ENCODE results near the gene SUMF1. TPM values are rescaled to one million over a fixed set of nuclear protein-coding genes. Genes with fewer than 3 reads are reported as not detected.

Gene SUMF1
- polyA plus RNA-seq, 1 donor (not counting 4 experiments of a cell fraction or from before 2014, with no cell fraction given), result 36.1 TPM

GRCh38 chr3:4478261-4478660 lies 11.2 kb upstream of the SUMF1 start:
- Histone ChIP-seq H3K36me3 (ENCODE audit: control insufficient read depth in 2 of 2, extremely low read depth in 1 of 2, insufficient read depth in 2 of 2, low read length in 2 of 2) (no peaks in the 10 kb centered on the region), H3K9me3 (ENCODE audit: control insufficient read depth, low read depth, low read length) (no peaks in the 10 kb centered on the region), H4K20me1 (ENCODE audit: control insufficient read depth, extremely low read depth, insufficient read depth, low read length) (no peaks in the 10 kb centered on the region), H3K4me2 (ENCODE audit: control insufficient read depth, extremely low read depth, insufficient read depth, low read depth, low read length) (no peak overlapping the region), H3K79me2 (ENCODE audit: control insufficient read depth, insufficient read depth, low read length) (no peaks in the 10 kb centered on the region), H3K4me1 (ENCODE audit: control insufficient read depth, extremely low read depth, insufficient read depth, low read length) (no peaks in the 10 kb centered on the region), H3K27me3 (ENCODE audit: control insufficient read depth, extremely low read depth, insufficient read depth, low read length) (peaks cover 5% of the 10 kb centered on the region), H2AFZ (ENCODE audit: control insufficient read depth, low read length) (no peak overlapping the region), H3K9ac (ENCODE audit: control insufficient read depth, extremely low read depth, insufficient read depth, low read length) (no peak overlapping the region), H3K4me3 (ENCODE audit: control insufficient read depth in 2 of 3, extremely low read depth in 1 of 3, insufficient read depth in 2 of 3, low read depth in 1 of 3, low read length in 3 of 3) (no peak overlapping the region), H3K27ac (ENCODE audit: control insufficient read depth, insufficient read depth, low read length) (no peak overlapping the region), H3K9me1 (ENCODE audit: control insufficient read depth, extremely low read depth, insufficient read depth, low read length) (no peaks in the 10 kb centered on the region)
- DNase-seq (ENCODE audit: low read depth, low spot score) (no peak), FAIRE-seq (no peak)
- TF ChIP-seq CTCF (optimal IDR thresholded peaks at IDR 0.05 in 1 of 3, IDR thresholded peaks at IDR 0.05 in 1 of 3, conservative IDR thresholded peaks at IDR 0.05 in 1 of 3; ENCODE audit: extremely low read depth in 1 of 3, insufficient read depth in 2 of 3, low read length in 3 of 3) (no peak), EZH2 (IDR thresholded peaks at IDR 0.05; ENCODE audit: low read length) (no peak)
- dilution Hi-C loops (cut with MboI; ENCODE audit: extremely low pct_ligation_motif_present, low sequenced_read_pairs), result no loop called here

- Histone ChIP-seq H3K9me3 (ENCODE audit: control insufficient read depth, low read depth, low read length) (no peaks in the 10 kb centered on the region), H4K20me1 (ENCODE audit: control insufficient read depth, extremely low read depth, insufficient read depth, low read length) (no peaks in the 10 kb centered on the region), H3K9ac (ENCODE audit: control insufficient read depth, extremely low read depth, insufficient read depth, low read length) (no peak overlapping the region), H3K27ac (ENCODE audit: control insufficient read depth, insufficient read depth, low read length) (no peak overlapping the region), H3K27me3 (ENCODE audit: control insufficient read depth, extremely low read depth, insufficient read depth, low read length) (peaks cover 10% of the 10 kb centered on the region), H3K4me2 (ENCODE audit: control insufficient read depth, extremely low read depth, insufficient read depth, low read depth, low read length) (no peak overlapping the region), H3K4me3 (ENCODE audit: control insufficient read depth in 2 of 3, extremely low read depth in 1 of 3, insufficient read depth in 2 of 3, low read depth in 1 of 3, low read length in 3 of 3) (no peak overlapping the region), H3K36me3 (ENCODE audit: control insufficient read depth in 2 of 2, extremely low read depth in 1 of 2, insufficient read depth in 2 of 2, low read length in 2 of 2) (no peaks in the 10 kb centered on the region), H3K4me1 (ENCODE audit: control insufficient read depth, extremely low read depth, insufficient read depth, low read length) (no peaks in the 10 kb centered on the region), H3K79me2 (ENCODE audit: control insufficient read depth, insufficient read depth, low read length) (no peaks in the 10 kb centered on the region), H3K9me1 (ENCODE audit: control insufficient read depth, extremely low read depth, insufficient read depth, low read length) (no peaks in the 10 kb centered on the region), H2AFZ (ENCODE audit: control insufficient read depth, low read length) (no peak overlapping the region)
- FAIRE-seq, result no peak
- dilution Hi-C loops (cut with MboI; ENCODE audit: extremely low pct_ligation_motif_present, low sequenced_read_pairs), result no loop called here
- no peak for TF ChIP-seq EZH2 (IDR thresholded peaks at IDR 0.05; ENCODE audit: low read length)
- TF ChIP-seq CTCF (optimal IDR thresholded peaks at IDR 0.05 in 1 of 3, IDR thresholded peaks at IDR 0.05 in 1 of 3, conservative IDR thresholded peaks at IDR 0.05 in 1 of 3; ENCODE audit: extremely low read depth in 1 of 3, insufficient read depth in 2 of 3, low read length in 3 of 3), result no peak
- no peak for DNase-seq (ENCODE audit: low read depth, low spot score)
These were observed 9.4 kb upstream of the SUMF1 start for GRCh38 chr3:4476496-4476895.

All from keratinocyte (primary cell).